Keratinocyte (primary cell): ENCODE results near the gene LRCH3.

Source experiments
- CTCF ChIP-seq, 3 experiments: IDR thresholded peaks in 1 of 3; conservative IDR thresholded peaks in 1 of 3; optimal IDR thresholded peaks in 1 of 3; 2 replicates in 2 of 3; 3 replicates in 1 of 3; pipeline versions ENCODE3 to v1.5.1; 2011; ENCODE audit warnings: low read length in 3 of 3, mild to moderate bottlenecking in 3 of 3, moderate library complexity in 2 of 3, control low read depth in 1 of 3, inconsistent platforms in 1 of 3; ENCODE audit not compliant: insufficient read depth in 2 of 3; ENCODE audit errors: extremely low read depth in 1 of 3
- EZH2 ChIP-seq: IDR thresholded peaks from one replicate; pipeline ENCODE4 v1.6.1; 2012; ENCODE audit warnings: inconsistent platforms, mild to moderate bottlenecking, low read length, moderate library complexity

DNA sequence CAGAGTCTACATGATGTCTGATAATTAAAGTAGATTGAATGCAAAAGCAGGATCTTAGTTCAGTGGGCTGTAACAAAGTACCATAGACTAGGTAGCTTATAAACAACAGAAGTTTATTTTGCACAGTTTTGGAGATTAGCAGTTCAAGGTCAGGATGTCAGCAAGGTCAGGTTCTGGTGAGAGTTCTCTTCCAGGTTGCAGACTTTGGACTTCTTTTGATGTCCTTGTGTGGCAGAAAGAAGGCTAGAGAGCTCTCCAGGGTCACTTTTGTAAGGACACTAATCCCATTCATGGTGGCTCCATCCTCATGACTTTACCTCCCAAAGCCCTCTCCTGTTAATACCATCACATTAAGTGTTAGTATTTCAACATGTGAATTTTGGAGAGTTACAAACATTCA, 29.3 kb upstream of the LRCH3 start:
- TF ChIP-seq CTCF (optimal IDR thresholded peaks at IDR 0.05 in 1 of 3, IDR thresholded peaks at IDR 0.05 in 1 of 3, conservative IDR thresholded peaks at IDR 0.05 in 1 of 3; ENCODE audit: extremely low read depth in 1 of 3, insufficient read depth in 2 of 3, low read length in 3 of 3) (no peak), EZH2 (no peak)
